IPS DF 4.7 (cell line): ENCODE results near the gene TAF11L2.
"Not testable (repeated sequence)": the region's sequence is repeated elsewhere in the genome, so short reads cannot be mapped to it uniquely, and the experiment has no call there.

Source experiments
- DNase-seq: peaks from one replicate; pipeline ENCODE4 v3.0.0-alpha.2; 2013; ENCODE audit warnings: low spot score; ENCODE audit errors: extremely low read depth

TAF11L2 gene

GRCh38 chr5:17497931-17498330 lies at the start of gene TAF11L2:
TAF11L2 (plus strand) TSS chr5:17498231.
- DNase-seq: not testable (repeated sequence)

- DNase-seq: no peak
Measured at GRCh38 chr5:17448877-17449276, 49.2 kb upstream of the TAF11L2 start.

- no peak for DNase-seq
Measured at GRCh38 chr5:17452936-17453335, 45.1 kb upstream of the TAF11L2 start.

- DNase-seq: no peak
Measured at GRCh38 chr5:17455942-17456341, 42.1 kb upstream of the TAF11L2 start.

- DNase-seq: no peak
Measured at GRCh38 chr5:17461793-17462192, 36.2 kb upstream of the TAF11L2 start.

GRCh38 chr5:17463653-17464052 lies 34.4 kb upstream of the TAF11L2 start:
- no peak for DNase-seq

GRCh38 chr5:17470064-17470463 lies 28.0 kb upstream of the TAF11L2 start:
- no peak for DNase-seq

- DNase-seq: not testable (repeated sequence)
Measured at GRCh38 chr5:17475064-17475463, 23.0 kb upstream of the TAF11L2 start.

- DNase-seq: no peak
Measured at GRCh38 chr5:17477043-17477442, 21.0 kb upstream of the TAF11L2 start.

GRCh38 chr5:17477573-17478265 lies 20.3 kb upstream of the TAF11L2 start:
- DNase-seq: no peak

GRCh38 chr5:17481378-17481777 lies 16.7 kb upstream of the TAF11L2 start:
- no peak for DNase-seq

- no peak for DNase-seq
Measured at GRCh38 chr5:17482790-17483189, 15.2 kb upstream of the TAF11L2 start.

GRCh38 chr5:17486464-17487173 lies 11.4 kb upstream of the TAF11L2 start:
- DNase-seq: not testable (repeated sequence)

- DNase-seq: no peak
Measured at GRCh38 chr5:17487174-17487512, 10.9 kb upstream of the TAF11L2 start.

- DNase-seq: not testable (repeated sequence)
Measured at GRCh38 chr5:17491257-17491656, 6.8 kb upstream of the TAF11L2 start.

- no peak for DNase-seq
Measured at GRCh38 chr5:17492770-17493169, 5.3 kb upstream of the TAF11L2 start.

- no peak for DNase-seq
Measured at GRCh38 chr5:17497446-17497845, 585 bp upstream of the TAF11L2 start.

GRCh38 chr5:17511775-17512325 lies 13.8 kb downstream of the TAF11L2 start:
- no peak for DNase-seq

- not testable (repeated sequence) for DNase-seq
Measured at GRCh38 chr5:17517526-17517925, 19.5 kb downstream of the TAF11L2 start.

GRCh38 chr5:17518067-17518466 lies 20.0 kb downstream of the TAF11L2 start, which contains the start of gene TAF11L3:
TAF11L3 (plus strand) TSS chr5:17518367.
- not testable (repeated sequence) for DNase-seq

- not testable (repeated sequence) for DNase-seq
Measured at GRCh38 chr5:17519508-17519907, 21.5 kb downstream of the TAF11L2 start.

- not testable (repeated sequence) for DNase-seq
Measured at GRCh38 chr5:17521501-17521900, 23.5 kb downstream of the TAF11L2 start, which contains the start of gene TAF11L4. TAF11L4 (plus strand) TSS chr5:17521801.
